Ovary (tissue), 9 donors: ENCODE data around the gene CCT8. TPM values are rescaled to one million over a fixed set of nuclear protein-coding genes. Genes with fewer than 3 reads are reported as not detected.

ENCODE experiments used
- DNase-seq, 5 donors: peaks; one replicate each; pipeline ENCODE4 v3.0.0-alpha.2; 2019 to 2020
- H3K27ac ChIP-seq, 2 donors: fragments of 200-600 bp; one replicate each; pipeline versions ENCODE4 v1.5.1 to v1.8.0; 2019 to 2022
- H3K27me3 ChIP-seq: fragments of 200-600 bp; one replicate; pipeline ENCODE4 v1.8.0; 2022
- H3K36me3 ChIP-seq: fragments of 200-600 bp; sonication (generic); one replicate; pipeline ENCODE4 v1.5.1; 2019
- H3K4me1 ChIP-seq: one replicate; pipeline ENCODE4 v1.8.1; 2013; ENCODE audit warnings: mild to moderate bottlenecking, moderate library complexity; ENCODE audit not compliant: insufficient read depth
- H3K4me3 ChIP-seq: fragments of 200-600 bp; sonication (generic); one replicate; pipeline ENCODE4 v1.5.1; 2017
- H3K9me3 ChIP-seq, 2 donors: fragments of 200-600 bp in 1 of 2; sonication (generic) in 1 of 2; one replicate each; pipeline versions ENCODE4 v1.5.1 to v1.8.1; 2013 to 2019; ENCODE audit warnings: mild to moderate bottlenecking in 1 of 2, moderate library complexity in 1 of 2
- CTCF ChIP-seq, 3 donors: fragments of 450-650 bp in 2 of 3; fragments of 200-600 bp in 1 of 3; IDR thresholded peaks; one replicate each; pipeline versions ENCODE4 v1.5.1 to v1.8.0; 2016 to 2022; ENCODE audit warnings: antibody characterized with exemption in 3 of 3, mild to moderate bottlenecking in 1 of 3
- EP300 ChIP-seq: sonication (generic); formaldehyde crosslinking; IDR thresholded peaks from one replicate; pipeline ENCODE4 v1.6.1; 2017; ENCODE audit warnings: antibody characterized with exemption
- POLR2A ChIP-seq: fragments of 450-650 bp; IDR thresholded peaks from one replicate; pipeline ENCODE4 v1.6.1; 2017; ENCODE audit warnings: antibody characterized with exemption, mild to moderate bottlenecking, moderate library complexity
- WGBS, 3 donors: extraction: QIAGEN DNeasy Blood & Tissue Kit in 1 of 3; methylation state at CpG; one replicate each; pipeline versions ENCODE4 v1.1.5 to v1.1.7; 2013 to 2017; 5-methylcytosine and 5-hydroxymethylcytosine counted together
- intact Hi-C, 4 donors: fragments of 100-400 bp; cut with DNase I; formaldehyde crosslinking; loops; one replicate each; pipeline versions ENCODE4 v1.11.0 to v1.15.1; 2022 to 2023
- polyA plus RNA-seq, 2 donors: library from polyadenylated mRNA; stranded (reverse); fragments of 200-250 nt in 1 of 2; fragments of 350-450 nt in 1 of 2; fragmentation: Illumina TruSeq in 1 of 2; extraction: RNeasy Lipid Tissue Mini Kit (QIAGEN cat#74804) in 1 of 2; gene quantifications; one replicate each; pipeline ENCODE4 v1.2.3, GENCODE V29; 2013 to 2014
- total RNA-seq, 7 donors: library from RNA; depleted of rRNA in 2 of 7; stranded (reverse); fragments of >200 nt in 2 of 7; fragmentation: NEBNext Ultra II Directional in 3 of 7; extraction: Animal tissue kit (Norgen Biotek cat#: 25700) in 3 of 7; gene quantifications; one replicate each; pipeline versions ENCODE4 v1.1.0 to v1.2.4, GENCODE V29; 2016 to 2023
- donor health status: DM: no; HTN: no; CAD: no; lungs with moderate emphysema.
- donor health status: DM: no; HTN: no; CAD: no.
- donor health status: Bipolar disorder and iron deficiency.
- donor health status: DM: yes; HTN: yes; CAD: no.
- donor health status: DM: no; HTN: no; CAD: no.
- donor health status: DM: yes; HTN: yes; CAD: no.

The CCT8 gene
- total and polyA plus RNA-seq, 9 donors = 89.1 to 175 (median 105) TPM

- no peak for DNase-seq
- intact Hi-C loops = no loop called here
- Histone ChIP-seq H3K27ac (no peak overlapping the region), H3K4me1 (no peaks in the 10 kb centered on the region), H3K27me3 (no peaks in the 10 kb centered on the region), H3K36me3 (no peaks in the 10 kb centered on the region), H3K4me3 (no peak overlapping the region), H3K9me3 (no peaks in the 10 kb centered on the region)
- TF ChIP-seq CTCF (IDR thresholded peaks at IDR 0.05) (no peak), EP300 (no peak), POLR2A (no peak)
- 84 to 85% (median 84%) methylated on average over 3 of the region's 3 CpGs for WGBS, 3 donors
These were observed 16.9 kb downstream of the CCT8 start for GRCh38 chr21:29056538-29057050.

DNA sequence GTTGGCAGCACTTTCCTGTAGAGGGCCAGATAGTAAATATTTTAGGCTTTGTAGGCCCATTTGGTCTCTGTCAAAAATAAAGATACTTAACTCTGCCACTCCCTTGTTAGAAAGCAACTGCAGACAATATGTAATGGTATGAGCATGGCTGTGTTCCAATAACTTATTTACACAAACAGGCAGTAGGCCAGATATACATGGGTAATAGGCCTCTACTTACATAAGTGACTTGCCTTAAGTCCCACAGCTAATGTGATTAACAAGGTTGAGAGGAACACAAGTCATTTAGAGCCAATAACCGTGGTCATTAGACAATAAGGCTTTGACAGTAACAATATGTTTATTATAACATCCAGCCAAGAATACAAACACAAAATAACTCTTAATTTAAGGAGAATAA lies 17.4 kb downstream of the CCT8 start:
- H3K36me3 ChIP-seq = no peaks in the 10 kb centered on the region
- TF ChIP-seq EP300 = no peak
- no peak for TF ChIP-seq CTCF (IDR thresholded peaks at IDR 0.05)
- TF ChIP-seq POLR2A = no peak
- H3K4me3 ChIP-seq = no peak overlapping the region
- no peaks in the 10 kb centered on the region for H3K4me1 ChIP-seq
- 39 to 45% (median 40%) methylated on average over 1 of the region's 1 CpG for WGBS, 3 donors
- H3K27ac ChIP-seq = no peak overlapping the region
- no peaks in the 10 kb centered on the region for H3K27me3 ChIP-seq
- no peaks in the 10 kb centered on the region for H3K9me3 ChIP-seq
- intact Hi-C loops = no loop called here
- no peak for DNase-seq

- no peaks in the 10 kb centered on the region for H3K27me3 ChIP-seq
- TF ChIP-seq EP300 (no peak), CTCF (IDR thresholded peaks at IDR 0.05) (no peak), POLR2A (no peak)
- H3K4me1 ChIP-seq = no peaks in the 10 kb centered on the region
- no peak overlapping the region for H3K27ac ChIP-seq
- intact Hi-C loops = no loop called here
- H3K4me3 ChIP-seq = no peak overlapping the region
- no peaks in the 10 kb centered on the region for H3K9me3 ChIP-seq
- DNase-seq = no peak
- H3K36me3 ChIP-seq = no peaks in the 10 kb centered on the region
- WGBS, 3 donors = 80 to 89% (median 87%) methylated on average over 5 of the region's 5 CpGs
These were observed 18.4 kb downstream of the CCT8 start for GRCh38 chr21:29055080-29055479.

DNA sequence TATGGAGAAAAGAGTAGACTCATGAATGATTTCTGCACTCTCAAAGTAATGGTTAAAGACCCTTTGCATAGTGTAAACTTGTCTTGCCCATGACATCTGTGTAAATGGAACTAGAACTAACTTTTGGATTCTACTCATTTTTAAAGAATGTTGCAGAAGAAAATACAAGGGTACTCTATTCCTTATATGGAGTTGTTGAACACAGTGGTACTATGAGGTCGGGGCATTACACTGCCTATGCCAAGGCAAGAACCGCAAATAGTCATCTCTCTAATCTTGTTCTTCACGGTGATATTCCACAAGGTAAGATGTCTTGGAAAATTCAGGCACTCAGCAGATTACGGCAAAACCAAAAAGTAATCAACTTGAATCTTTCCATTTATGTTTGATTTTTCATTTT lies 19.8 kb downstream of the CCT8 start:
- DNase-seq = no peak
- Histone ChIP-seq H3K4me3 (no peak overlapping the region), H3K27ac (no peak overlapping the region), H3K9me3 (no peaks in the 10 kb centered on the region), H3K27me3 (no peaks in the 10 kb centered on the region), H3K4me1 (no peaks in the 10 kb centered on the region), H3K36me3 (no peaks in the 10 kb centered on the region)
- TF ChIP-seq EP300 (no peak), CTCF (IDR thresholded peaks at IDR 0.05) (no peak), POLR2A (no peak)
- intact Hi-C loops = no loop called here
- WGBS, 3 donors = 38 to 63% (median 42%) methylated on average over 4 of the region's 4 CpGs
